Cardiac fibroblast (primary cell): ENCODE data around the gene MAP7.

ENCODE experiments used
- DNase-seq, 2 donors: peaks; one replicate each; pipeline versions ENCODE4 v3.0.0 to v3.0.0-alpha.2; 2010; ENCODE audit warnings: low read depth in 2 of 2
- H3K4me3 ChIP-seq, 2 donors: replicated peaks in 1 of 2; 1 replicate in 1 of 2; 2 replicates in 1 of 2; pipeline ENCODE4 v1.5.1; 2011; ENCODE audit warnings: low read depth in 2 of 2, low read length in 2 of 2, mild to moderate bottlenecking in 2 of 2, moderate library complexity in 1 of 2
- TF ChIP-seq, protein P1 (sequence below): IDR thresholded peaks from one replicate; pipeline ENCODE4 v1.5.1; 2011; ENCODE audit warnings: low read depth, mild to moderate bottlenecking, low read length, inconsistent platforms

The MAP7 gene

GRCh38 chr6:136525586-136526195 is 24.5 kb downstream of the MAP7 start:
- no peak overlapping the region for H3K4me3 ChIP-seq
- no peak for DNase-seq
- TF ChIP-seq, protein P1, sequence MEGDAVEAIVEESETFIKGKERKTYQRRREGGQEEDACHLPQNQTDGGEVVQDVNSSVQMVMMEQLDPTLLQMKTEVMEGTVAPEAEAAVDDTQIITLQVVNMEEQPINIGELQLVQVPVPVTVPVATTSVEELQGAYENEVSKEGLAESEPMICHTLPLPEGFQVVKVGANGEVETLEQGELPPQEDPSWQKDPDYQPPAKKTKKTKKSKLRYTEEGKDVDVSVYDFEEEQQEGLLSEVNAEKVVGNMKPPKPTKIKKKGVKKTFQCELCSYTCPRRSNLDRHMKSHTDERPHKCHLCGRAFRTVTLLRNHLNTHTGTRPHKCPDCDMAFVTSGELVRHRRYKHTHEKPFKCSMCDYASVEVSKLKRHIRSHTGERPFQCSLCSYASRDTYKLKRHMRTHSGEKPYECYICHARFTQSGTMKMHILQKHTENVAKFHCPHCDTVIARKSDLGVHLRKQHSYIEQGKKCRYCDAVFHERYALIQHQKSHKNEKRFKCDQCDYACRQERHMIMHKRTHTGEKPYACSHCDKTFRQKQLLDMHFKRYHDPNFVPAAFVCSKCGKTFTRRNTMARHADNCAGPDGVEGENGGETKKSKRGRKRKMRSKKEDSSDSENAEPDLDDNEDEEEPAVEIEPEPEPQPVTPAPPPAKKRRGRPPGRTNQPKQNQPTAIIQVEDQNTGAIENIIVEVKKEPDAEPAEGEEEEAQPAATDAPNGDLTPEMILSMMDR, result no peak

- TF ChIP-seq, protein P1, result no peak
- no peak for DNase-seq
- H3K4me3 ChIP-seq, result no peak overlapping the region
These were observed 25.2 kb downstream of the MAP7 start for GRCh38 chr6:136524936-136525413.

DNA sequence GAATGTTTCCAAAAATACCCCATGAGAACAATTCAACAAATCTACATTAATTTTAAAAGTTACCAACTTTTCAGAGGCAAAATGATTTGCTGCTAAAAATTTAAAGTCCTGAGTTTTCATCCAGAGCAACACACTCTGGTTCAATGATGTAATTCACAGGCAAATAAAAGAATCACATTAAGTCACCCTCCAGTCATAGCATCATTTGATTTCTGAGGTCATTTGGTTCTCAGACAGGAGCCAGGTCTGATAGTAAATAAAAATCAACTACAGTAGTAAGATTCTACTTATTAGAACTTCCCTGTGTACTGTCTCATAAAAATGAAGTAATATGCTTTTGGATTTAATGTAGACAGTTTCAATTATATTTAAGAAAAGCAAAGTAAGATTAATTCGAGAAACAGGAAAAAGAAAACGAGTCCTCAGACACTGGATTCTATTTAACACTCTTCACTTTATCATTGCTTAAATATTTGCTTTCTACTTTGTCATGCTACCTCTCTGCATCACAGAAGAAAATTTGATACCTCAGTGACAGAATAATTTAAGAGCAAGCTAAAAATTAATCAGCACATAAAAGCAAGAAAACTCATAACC is 25.8 kb downstream of the MAP7 start:
- TF ChIP-seq, protein P1, result no peak
- no peak overlapping the region for H3K4me3 ChIP-seq
- DNase-seq, result no peak

GRCh38 chr6:136523196-136523595 is 27.0 kb downstream of the MAP7 start:
- no peak overlapping the region for H3K4me3 ChIP-seq
- TF ChIP-seq, protein P1, result no peak
- no peak for DNase-seq

DNA sequence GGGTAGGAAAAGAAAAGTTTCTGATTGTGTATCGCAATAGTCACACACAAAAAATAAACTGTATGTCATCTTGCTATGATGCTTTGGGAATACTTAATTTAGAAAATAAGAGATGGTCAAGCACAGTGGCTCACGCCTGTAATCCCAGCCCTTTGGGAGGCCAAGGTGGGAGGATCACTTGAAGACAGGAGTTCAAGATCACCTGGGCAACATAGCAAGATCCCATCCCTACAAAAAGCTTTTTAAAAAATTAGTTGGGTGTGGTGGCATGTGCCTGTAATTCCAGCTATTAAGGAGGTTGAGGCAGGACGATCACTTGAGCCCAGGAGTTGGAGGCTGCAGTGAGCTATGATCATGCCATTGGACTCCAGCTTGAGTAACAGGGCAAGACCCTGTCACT is 27.6 kb downstream of the MAP7 start:
- no peak overlapping the region for H3K4me3 ChIP-seq
- TF ChIP-seq, protein P1, result no peak

GRCh38 chr6:136521911-136522310 is 28.3 kb downstream of the MAP7 start:
- DNase-seq, result no peak
- no peak overlapping the region for H3K4me3 ChIP-seq
- TF ChIP-seq, protein P1, result no peak

More for the DNA sequence above, 27.6 kb downstream of the MAP7 start:
- no peak for DNase-seq
